ENCODE measurements around the gene PRDM10.

The PRDM10 gene

GRCh38 chr11:129950101-129951091 is 52.2 kb downstream of the PRDM10 start:
- DNase-seq (ENCODE audit: low read depth in 2 of 2, low spot score in 1 of 2), result no peak

GRCh38 chr11:129948926-129949466 is 53.6 kb downstream of the PRDM10 start:
- no peak for DNase-seq (ENCODE audit: low read depth in 2 of 2, low spot score in 1 of 2)

- no peak for DNase-seq (ENCODE audit: low read depth in 2 of 2, low spot score in 1 of 2)
Observed at GRCh38 chr11:129947474-129947873, 55.2 kb downstream of the PRDM10 start.

- DNase-seq (ENCODE audit: low read depth in 2 of 2, low spot score in 1 of 2), result no peak
Observed at GRCh38 chr11:129946965-129947364, 55.7 kb downstream of the PRDM10 start.

GRCh38 chr11:129946256-129946655 is 56.4 kb downstream of the PRDM10 start:
- no peak for DNase-seq (ENCODE audit: low read depth in 2 of 2, low spot score in 1 of 2)

GRCh38 chr11:129945373-129945772 is 57.3 kb downstream of the PRDM10 start:
- no peak for DNase-seq (ENCODE audit: low read depth in 2 of 2, low spot score in 1 of 2)

GRCh38 chr11:129944696-129945095 is 57.9 kb downstream of the PRDM10 start:
- no peak for DNase-seq (ENCODE audit: low read depth in 2 of 2, low spot score in 1 of 2)

GRCh38 chr11:129943036-129943435 is 59.6 kb downstream of the PRDM10 start:
- DNase-seq (ENCODE audit: low read depth in 2 of 2, low spot score in 1 of 2), result no peak

GRCh38 chr11:129939510-129939909 is 63.1 kb downstream of the PRDM10 start:
- no peak for DNase-seq (ENCODE audit: low read depth in 2 of 2, low spot score in 1 of 2)

- DNase-seq (ENCODE audit: low read depth in 2 of 2, low spot score in 1 of 2), result no peak
Observed at GRCh38 chr11:129938764-129939163, 63.9 kb downstream of the PRDM10 start.

- no peak for DNase-seq (ENCODE audit: low read depth in 2 of 2, low spot score in 1 of 2)
Observed at GRCh38 chr11:129937592-129938238, 64.9 kb downstream of the PRDM10 start.

- no peak for DNase-seq (ENCODE audit: low read depth in 2 of 2, low spot score in 1 of 2)
Observed at GRCh38 chr11:129935723-129936122, 66.9 kb downstream of the PRDM10 start.

- no peak for DNase-seq (ENCODE audit: low read depth in 2 of 2, low spot score in 1 of 2)
Observed at GRCh38 chr11:129933891-129934290, 68.7 kb downstream of the PRDM10 start.

- no peak for DNase-seq (ENCODE audit: low read depth in 2 of 2, low spot score in 1 of 2)
Observed at GRCh38 chr11:129933262-129933661, 69.4 kb downstream of the PRDM10 start.

- DNase-seq (ENCODE audit: low read depth in 2 of 2, low spot score in 1 of 2), result no peak
Observed at GRCh38 chr11:129932381-129933067, 70.1 kb downstream of the PRDM10 start.

- no peak for DNase-seq (ENCODE audit: low read depth in 2 of 2, low spot score in 1 of 2)
Observed at GRCh38 chr11:129930743-129931142, 71.9 kb downstream of the PRDM10 start.

GRCh38 chr11:129930296-129930695 is 72.3 kb downstream of the PRDM10 start:
- no peak for DNase-seq (ENCODE audit: low read depth in 2 of 2, low spot score in 1 of 2)

- DNase-seq (ENCODE audit: low read depth in 2 of 2, low spot score in 1 of 2), result no peak
Observed at GRCh38 chr11:129929721-129930120, 72.9 kb downstream of the PRDM10 start.

GRCh38 chr11:129928923-129929692 is 73.5 kb downstream of the PRDM10 start:
- no peak for DNase-seq (ENCODE audit: low read depth in 2 of 2, low spot score in 1 of 2)

- no peak for DNase-seq (ENCODE audit: low read depth in 2 of 2, low spot score in 1 of 2)
Observed at GRCh38 chr11:129922674-129923073, 80.0 kb downstream of the PRDM10 start.

- no peak for DNase-seq (ENCODE audit: low read depth in 2 of 2, low spot score in 1 of 2)
Observed at GRCh38 chr11:129918361-129918760, 84.3 kb downstream of the PRDM10 start.

Measured in stimulated activated CD8-positive, alpha-beta memory T cell treated with anti-CD3 and anti-CD28 coated beads, Interleukin-4, amount 100 ng/mL, for 4 hours (primary cell).